ENCODE data around the gene CAV2.

GRCh38 chr7:116525298-116525912 is 25.9 kb downstream of the CAV2 start:
- peak in 3 of 6 experiments; percentile 13 to 49 (median 35) for TF ChIP-seq CTCF (IDR thresholded peaks at IDR 0.05)
- peak in 1 of 2 donors; percentile 53 for TF ChIP-seq POLR2AphosphoS5 (IDR thresholded peaks at IDR 0.05)
- peak in 1 of 4 donors; percentile 39 for TF ChIP-seq EP300 (IDR thresholded peaks at IDR 0.05)
- no peak for TF ChIP-seq POLR2A (IDR thresholded peaks at IDR 0.05)

All from upper lobe of left lung (tissue), 4 donors.